OCI-LY1 (cell line): ENCODE results near the gene CBFA2T2.

Experiments used
- EZH2 ChIP-seq: fragments of 200-600 bp; sonication (generic), shearing (Covaris generic); IDR thresholded peaks from 2 replicates; pipeline ENCODE4 v1.8.0; 2017; ENCODE audit warnings: borderline replicate concordance, mixed run types, mild to moderate bottlenecking, antibody characterized with exemption, low read length, moderate library complexity, mixed read lengths
- TF ChIP-seq, protein P1 (sequence below): fragments of 200-600 bp; sonication (generic), shearing (Covaris generic); IDR thresholded peaks from 2 replicates; pipeline ENCODE4 v1.5.1; 2017; ENCODE audit warnings: mild to moderate bottlenecking, antibody characterized with exemption, low read length, moderate library complexity, mixed read lengths

DNA sequence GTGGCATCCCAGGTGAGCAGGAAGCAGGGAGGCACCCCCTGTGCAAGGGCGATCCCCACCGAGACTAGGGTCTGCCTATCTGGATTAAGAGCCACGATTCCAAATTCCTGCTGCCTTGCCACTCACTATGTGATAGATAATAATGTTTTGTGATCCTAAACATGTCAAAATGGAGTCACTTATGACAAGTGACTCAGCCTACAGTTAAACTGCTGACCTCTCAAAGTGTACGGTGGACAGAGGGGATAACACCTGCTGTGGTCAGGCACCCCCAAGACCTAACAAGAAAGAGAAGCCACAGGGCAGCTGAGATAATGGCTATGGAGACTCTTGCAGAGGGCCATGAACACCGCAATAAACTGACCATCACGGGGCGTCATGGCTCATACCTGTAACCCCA is 30.3 kb upstream of the CBFA2T2 start:
- TF ChIP-seq, protein P1, sequence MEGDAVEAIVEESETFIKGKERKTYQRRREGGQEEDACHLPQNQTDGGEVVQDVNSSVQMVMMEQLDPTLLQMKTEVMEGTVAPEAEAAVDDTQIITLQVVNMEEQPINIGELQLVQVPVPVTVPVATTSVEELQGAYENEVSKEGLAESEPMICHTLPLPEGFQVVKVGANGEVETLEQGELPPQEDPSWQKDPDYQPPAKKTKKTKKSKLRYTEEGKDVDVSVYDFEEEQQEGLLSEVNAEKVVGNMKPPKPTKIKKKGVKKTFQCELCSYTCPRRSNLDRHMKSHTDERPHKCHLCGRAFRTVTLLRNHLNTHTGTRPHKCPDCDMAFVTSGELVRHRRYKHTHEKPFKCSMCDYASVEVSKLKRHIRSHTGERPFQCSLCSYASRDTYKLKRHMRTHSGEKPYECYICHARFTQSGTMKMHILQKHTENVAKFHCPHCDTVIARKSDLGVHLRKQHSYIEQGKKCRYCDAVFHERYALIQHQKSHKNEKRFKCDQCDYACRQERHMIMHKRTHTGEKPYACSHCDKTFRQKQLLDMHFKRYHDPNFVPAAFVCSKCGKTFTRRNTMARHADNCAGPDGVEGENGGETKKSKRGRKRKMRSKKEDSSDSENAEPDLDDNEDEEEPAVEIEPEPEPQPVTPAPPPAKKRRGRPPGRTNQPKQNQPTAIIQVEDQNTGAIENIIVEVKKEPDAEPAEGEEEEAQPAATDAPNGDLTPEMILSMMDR, result no peak
- TF ChIP-seq EZH2, result no peak
